ENCODE measurements around the gene BROX.

DNA sequence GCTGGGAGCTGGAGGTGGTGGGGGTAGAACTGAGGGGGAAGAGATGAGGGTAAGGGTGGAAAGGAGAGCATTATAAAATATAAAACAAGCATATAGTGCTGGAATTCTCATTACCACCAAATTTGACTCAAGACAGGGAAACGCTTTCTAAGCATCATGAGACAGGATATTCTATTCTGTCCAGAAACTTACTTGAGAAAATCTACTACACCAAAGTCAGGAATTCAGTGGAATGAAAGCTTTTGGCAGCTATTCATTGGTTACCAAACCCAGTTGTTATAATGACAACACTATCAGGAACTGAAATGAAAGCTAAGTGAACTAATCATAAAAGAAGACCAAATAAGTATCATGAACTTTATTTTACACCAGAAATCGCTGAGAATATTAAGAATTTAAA is 14.5 kb upstream of the BROX start:
- no peak for TF ChIP-seq EZH2 (IDR thresholded peaks at IDR 0.05; ENCODE audit: borderline replicate concordance, low read depth, low read length, severe bottlenecking)
- TF ChIP-seq, protein P1, sequence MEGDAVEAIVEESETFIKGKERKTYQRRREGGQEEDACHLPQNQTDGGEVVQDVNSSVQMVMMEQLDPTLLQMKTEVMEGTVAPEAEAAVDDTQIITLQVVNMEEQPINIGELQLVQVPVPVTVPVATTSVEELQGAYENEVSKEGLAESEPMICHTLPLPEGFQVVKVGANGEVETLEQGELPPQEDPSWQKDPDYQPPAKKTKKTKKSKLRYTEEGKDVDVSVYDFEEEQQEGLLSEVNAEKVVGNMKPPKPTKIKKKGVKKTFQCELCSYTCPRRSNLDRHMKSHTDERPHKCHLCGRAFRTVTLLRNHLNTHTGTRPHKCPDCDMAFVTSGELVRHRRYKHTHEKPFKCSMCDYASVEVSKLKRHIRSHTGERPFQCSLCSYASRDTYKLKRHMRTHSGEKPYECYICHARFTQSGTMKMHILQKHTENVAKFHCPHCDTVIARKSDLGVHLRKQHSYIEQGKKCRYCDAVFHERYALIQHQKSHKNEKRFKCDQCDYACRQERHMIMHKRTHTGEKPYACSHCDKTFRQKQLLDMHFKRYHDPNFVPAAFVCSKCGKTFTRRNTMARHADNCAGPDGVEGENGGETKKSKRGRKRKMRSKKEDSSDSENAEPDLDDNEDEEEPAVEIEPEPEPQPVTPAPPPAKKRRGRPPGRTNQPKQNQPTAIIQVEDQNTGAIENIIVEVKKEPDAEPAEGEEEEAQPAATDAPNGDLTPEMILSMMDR (IDR thresholded peaks at IDR 0.05; ENCODE audit: borderline replicate concordance, extremely low read depth, low read length, poor library complexity, severe bottlenecking), result no peak

Measured in DND-41 (cell line).